NCI-H1417 (cell line): ENCODE measurements around the gene ANKRD12.

Experiments used
- DNase-seq, 3 experiments: peaks; one replicate each; lab custom pipeline; 2025; lab: John Stamatoyannopoulos, UW

ANKRD12 gene

GRCh38 chr18:9184998-9185613 lies 48.5 kb downstream of the ANKRD12 start:
- DNase-seq: no peak

DNA sequence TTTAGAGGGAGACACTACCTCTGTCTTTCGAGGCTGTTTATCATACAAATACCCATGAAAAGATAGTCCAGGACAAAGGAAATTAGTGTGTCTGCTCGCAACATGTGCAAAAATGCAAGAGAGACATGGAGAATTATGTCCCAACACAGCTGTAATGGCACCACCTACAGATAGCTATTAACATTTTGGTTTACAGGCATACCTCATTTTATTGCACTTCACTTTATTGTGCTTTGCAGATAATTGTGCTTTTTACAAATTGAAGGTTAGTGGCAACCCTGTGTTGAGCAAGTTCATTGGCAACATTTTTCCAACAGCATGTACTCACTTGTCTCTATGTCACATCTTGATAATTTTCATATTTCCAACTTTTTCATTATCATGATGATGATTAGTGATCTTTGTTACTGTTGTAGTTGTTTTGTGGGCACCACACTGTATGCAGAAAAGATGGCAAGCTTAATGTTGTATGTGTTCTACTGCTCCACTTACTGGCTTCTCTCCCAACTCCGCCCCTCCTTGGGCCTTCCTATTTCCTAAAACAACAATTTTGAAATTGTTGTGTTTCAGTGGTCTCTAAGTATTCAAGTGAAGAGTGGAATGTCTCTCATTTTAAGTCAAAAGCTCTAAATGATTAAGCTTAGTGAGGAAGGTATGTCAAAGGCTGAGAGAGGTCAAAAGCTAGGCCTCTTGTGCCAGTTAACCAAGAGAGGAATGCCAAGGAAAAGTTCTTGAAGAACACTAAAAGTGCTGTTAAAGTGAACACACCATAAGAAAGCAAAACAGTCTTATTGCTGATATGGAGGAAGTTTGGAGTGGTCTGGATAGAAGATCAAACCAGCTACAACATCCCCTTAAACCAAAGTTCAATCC lies 52.0 kb downstream of the ANKRD12 start:
- DNase-seq: no peak

GRCh38 chr18:9189491-9189890 lies 52.9 kb downstream of the ANKRD12 start:
- no peak for DNase-seq

DNA sequence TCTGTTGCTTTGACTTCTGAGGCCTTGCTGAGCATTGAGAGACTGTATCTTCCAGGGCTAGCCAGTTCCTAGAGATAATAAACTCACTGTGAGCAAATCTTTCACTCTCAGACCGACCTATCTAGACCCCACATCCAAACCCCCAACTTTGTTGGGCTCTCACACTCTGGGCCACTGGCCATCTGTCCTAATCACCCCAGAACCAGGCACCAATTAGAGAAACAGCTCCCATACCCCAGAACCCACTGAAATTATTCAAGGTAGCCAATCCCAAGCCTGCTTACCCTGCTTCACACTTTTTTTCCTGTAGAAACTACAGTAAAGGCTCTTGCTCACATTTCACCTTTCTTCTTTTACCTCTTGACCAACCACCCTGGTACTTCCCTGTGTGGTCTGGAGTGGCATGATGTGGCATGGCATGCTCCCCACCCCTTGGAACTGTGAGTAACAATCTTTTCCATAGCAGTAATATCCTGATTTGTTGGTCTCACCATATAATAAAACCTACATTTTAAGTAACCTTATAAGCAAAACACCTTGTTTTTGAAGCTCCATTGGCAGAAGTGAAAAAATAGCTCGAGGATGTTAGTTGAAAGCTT lies 55.2 kb downstream of the ANKRD12 start:
- DNase-seq: no peak

DNA sequence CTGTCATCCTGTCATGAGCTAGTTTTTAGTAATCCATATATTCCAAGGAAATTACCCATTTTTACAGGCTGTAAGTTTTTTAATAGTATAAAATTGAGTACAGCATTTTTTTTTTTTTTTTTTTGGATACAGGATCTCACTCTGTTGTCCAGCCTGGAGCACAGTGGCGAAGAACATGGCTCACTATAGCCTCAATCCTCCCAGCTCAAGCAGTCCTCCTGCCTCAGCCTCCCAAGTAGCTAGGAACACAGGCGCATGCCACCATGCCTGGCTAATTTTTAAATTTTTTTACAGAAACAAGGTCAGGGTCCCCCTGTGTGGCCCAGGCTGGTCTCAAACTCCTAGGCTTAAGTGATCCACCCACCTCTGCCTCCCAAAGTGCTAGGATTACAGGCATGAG lies 56.5 kb downstream of the ANKRD12 start:
- no peak for DNase-seq

DNA sequence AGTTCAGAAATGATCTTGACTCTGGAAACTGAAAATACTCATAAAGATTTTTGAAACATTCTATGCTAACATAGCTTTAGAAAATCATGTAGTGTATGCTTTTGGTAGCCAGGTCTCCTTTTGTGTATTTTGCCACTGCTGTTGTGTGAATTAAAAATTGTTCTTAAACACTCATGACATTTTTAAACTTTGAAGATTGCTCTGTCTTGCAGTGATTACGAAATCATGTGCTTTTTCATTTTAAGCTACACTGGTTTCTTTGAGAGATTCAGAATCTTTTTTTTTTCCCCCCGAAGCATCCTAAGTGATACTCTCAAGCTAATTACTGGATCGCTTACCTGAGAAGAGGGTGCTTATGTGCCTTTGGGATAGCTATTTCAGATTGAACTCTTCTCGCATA lies 60.0 kb downstream of the ANKRD12 start:
- DNase-seq: no peak

DNA sequence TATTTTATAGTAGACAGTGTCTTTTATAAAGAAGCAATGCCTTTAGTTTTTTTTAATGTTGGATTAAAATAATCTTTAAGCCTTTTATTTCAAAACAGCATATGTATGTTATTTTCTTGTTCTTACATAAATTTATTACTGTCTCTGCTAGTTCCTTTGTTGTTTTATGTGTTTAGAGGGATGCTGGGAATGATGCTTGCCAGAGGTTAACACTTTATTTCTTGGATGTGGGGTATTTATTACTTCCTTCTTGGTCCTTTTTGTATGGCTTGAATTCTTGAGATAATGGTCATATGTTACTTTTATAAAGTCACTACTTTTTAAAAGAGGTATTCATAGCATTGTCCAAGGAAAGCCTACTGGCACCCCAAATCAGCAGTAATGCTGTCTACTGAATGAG lies 63.1 kb downstream of the ANKRD12 start:
- no peak for DNase-seq

GRCh38 chr18:9201224-9201623 lies 64.6 kb downstream of the ANKRD12 start:
- no peak for DNase-seq

DNA sequence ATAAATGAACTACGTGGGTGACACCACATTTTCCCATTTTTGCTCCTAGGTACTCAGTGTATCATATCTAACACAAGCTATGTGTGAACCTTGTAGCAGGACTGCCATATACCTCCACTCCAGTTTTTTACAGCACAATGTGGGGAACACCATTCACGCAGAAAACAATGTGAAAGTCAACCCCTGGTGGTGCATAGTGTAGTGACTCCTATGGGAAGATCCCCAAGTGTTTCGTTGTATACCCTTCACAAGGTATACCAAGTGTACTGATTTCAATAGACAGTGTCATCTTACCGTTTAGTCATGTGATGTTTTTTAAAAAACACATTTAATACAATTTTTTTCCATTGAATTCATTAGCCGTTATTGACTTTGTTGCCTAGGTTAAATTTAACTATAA lies 68.1 kb downstream of the ANKRD12 start:
- peak in 1 of 3 experiments; percentile 14 for DNase-seq

DNA sequence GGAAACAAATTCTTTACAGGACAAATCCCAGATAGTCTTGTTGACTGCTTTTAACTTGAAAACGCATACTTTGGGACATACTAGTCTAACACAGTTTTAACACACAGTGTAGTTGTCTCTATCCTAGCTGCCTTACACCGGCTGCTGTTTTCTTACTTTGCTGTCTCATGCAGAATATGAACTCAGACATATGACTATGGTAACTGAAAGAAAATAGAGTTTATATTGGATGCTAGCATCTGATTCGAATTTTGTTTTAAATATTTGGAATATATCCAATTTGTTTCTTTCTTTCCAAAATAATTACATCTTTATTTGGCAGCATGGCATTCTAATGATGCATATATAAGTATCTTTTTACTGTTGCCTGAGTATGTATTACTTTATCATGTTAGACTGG lies 69.8 kb downstream of the ANKRD12 start:
- DNase-seq: no peak

GRCh38 chr18:9209279-9209678 lies 72.7 kb downstream of the ANKRD12 start:
- DNase-seq: no peak

- DNase-seq: no peak
These were observed 74.4 kb downstream of the ANKRD12 start for GRCh38 chr18:9210966-9211365.

- no peak for DNase-seq
These were observed 75.4 kb downstream of the ANKRD12 start for GRCh38 chr18:9211955-9212354.

DNA sequence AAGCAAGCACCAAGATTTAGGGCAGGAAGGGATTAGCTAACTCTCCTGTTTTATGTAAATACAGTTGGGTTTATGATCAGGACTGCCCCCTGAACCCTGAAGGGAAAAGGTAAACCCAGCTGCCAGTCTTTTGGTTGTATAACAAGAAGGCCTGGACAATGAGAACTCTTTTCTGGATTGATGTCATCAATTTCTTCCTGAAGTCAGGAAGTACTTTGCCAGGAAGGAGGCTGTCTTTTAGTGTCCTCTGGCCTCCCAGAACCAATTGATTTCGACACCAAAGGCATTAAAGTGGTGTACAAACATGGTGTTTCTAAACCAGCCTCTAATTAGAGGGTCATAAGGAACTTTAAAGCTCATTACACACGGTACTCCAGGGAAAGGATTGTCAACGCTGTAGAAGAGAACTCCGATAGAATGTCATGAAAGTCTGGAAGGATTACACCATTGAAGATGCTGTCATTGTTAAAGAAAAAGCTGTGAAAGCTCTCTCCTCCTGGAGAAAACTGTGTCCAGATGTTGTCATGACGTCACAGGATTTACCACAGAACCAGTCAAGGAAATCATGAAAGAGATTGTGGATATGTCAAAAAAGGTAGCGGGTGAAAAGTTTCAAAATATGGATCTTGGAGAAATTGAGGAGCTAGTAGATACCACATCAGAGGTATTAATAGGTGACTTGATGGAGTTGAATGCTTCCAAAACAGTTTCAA lies 78.8 kb downstream of the ANKRD12 start:
- DNase-seq: no peak

- DNase-seq: no peak
These were observed 79.9 kb downstream of the ANKRD12 start for GRCh38 chr18:9216459-9216858.

DNA sequence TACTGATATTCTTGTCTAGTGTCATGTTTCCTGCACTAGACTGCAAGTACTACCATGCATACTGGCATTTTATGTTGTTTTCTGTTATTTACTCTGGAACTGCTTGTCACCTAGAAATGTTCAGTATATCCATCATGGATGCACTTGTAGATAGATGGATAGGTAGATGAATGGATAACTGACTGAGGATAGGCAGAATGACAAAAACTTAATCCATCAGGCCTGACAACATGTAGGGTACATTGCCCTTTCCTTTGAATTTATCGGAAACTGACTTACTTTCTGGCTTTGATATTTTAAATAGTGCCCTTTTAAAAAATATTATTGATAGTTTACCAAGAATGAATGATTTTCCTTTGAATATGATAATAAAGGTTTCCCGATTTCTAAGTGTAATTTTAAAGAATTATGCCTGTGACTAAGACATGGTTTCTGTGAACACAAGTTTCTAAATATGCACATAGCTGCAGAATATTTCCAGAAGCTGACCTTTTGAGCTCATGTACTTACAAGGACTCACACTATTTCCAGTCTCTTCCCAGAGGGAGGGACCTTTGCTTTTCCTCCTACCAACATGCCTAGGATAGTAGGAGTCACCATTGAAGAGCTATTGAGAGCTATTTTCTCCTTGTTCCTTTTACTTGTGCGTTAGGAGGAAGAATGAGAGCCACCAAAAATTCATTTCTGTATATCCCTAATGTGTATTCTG lies 81.3 kb downstream of the ANKRD12 start:
- DNase-seq: no peak

- DNase-seq: no peak
These were observed 84.5 kb downstream of the ANKRD12 start for GRCh38 chr18:9221040-9221439.

- no peak for DNase-seq
These were observed 85.1 kb downstream of the ANKRD12 start for GRCh38 chr18:9221661-9222060.

DNA sequence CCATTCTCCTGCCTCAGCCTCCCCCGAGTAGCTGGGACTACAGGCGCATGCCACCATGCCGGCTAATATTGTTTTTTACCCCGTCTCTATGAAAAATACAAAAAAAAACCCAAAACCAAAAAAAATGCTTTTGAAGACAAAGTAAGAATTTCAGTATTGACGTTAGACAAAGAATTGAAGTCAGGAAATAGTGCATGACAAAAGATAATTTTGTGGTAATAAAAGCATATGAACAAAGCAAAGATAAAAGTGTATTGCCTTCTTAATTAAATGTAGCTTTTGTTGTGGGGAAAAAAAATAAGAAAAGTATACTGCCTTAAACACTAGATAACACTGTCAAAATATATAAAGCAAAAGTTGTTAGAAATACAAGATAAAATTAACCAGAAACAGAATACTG lies 86.8 kb downstream of the ANKRD12 start:
- DNase-seq: no peak

- no peak for DNase-seq
These were observed 89.9 kb downstream of the ANKRD12 start for GRCh38 chr18:9226463-9226862.

DNA sequence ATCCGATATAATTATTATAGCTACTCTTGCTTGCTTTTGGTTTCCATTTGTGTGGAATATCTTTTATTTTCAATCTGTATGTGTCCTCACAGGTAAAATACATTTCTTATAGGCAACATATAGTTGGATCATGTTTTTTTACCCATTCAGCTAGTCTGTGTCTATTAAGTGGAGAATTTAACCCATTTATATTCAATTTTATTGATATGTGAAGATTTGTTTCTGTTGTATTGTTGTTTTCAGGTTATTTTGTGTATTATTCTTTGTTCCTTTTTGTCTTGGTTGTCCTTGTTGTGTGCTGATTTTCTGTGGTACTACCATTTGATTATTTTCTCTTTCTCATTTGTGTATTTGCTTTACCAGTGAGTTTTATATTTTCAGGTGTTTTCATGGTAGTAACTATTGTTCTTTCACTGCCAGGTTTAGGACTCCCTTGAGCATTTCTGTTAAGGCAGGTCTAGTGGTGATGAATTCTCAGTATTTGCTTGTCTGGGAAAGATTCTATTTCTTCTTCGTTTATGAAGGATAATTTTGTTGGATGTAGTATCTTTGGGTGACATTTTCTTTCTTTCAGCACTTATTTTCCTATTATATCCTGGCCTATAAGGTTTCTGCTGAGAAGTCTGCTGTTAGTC lies 95.4 kb downstream of the ANKRD12 start:
- no peak for DNase-seq
